HUDEP-2 (cell line): ENCODE results near the gene ITGB2.
A peak's percentile ranks its signal among the peaks of the same experiment; 100 is the strongest.

Experiments used
- DNase-seq, 76 experiments: peaks; one replicate each; lab custom pipeline; 2025; ENCODE audit not compliant: unreplicated experiment in 76 of 76; lab: John Stamatoyannopoulos, UW

Gene ITGB2

GRCh38 chr21:44911384-44912157 is 9.1 kb downstream of the ITGB2 start:
- peak in 74 of 76 experiments; percentile 31 to 99 (median 87) for DNase-seq

DNA sequence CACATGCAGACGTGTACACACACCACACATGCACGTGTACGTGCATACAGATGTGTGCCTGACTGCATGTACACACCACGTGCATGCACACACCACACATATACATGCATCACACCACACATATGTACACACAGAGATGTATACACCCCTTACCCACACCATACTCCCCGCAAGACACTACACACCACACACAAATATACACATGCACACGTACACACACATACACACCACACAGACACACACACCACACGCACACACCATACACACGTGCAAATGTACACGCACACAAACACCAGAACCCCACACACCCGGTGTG is 9.7 kb downstream of the ITGB2 start:
- no peak for DNase-seq

GRCh38 chr21:44910229-44911067 is 10.3 kb downstream of the ITGB2 start:
- no peak for DNase-seq

GRCh38 chr21:44909719-44910118 is 11.0 kb downstream of the ITGB2 start:
- no peak for DNase-seq

- DNase-seq: no peak
Measured at GRCh38 chr21:44908908-44909307, 11.8 kb downstream of the ITGB2 start.

GRCh38 chr21:44907966-44908895 is 12.5 kb downstream of the ITGB2 start:
- peak in 1 of 76 experiments; percentile 11 for DNase-seq

- DNase-seq: no peak
Measured at GRCh38 chr21:44907225-44907965, 13.3 kb downstream of the ITGB2 start.

DNA sequence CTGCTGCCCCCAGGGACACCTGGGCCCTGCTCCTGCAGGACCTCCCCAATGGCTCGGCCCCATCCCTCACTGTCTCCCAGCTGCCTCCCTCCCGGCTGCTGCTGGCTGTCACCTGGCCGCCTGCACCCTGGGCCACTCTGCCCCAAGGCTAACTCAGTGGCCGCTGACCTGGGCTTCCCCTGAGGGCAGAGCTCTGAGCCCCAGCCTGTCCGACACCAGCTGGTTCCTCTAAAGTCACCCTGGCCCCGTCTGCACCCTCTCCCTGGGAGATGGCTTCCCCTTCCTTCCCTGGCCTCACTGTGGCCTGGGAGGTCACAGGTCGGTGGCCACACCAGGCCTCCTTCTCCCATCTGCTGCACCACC is 15.0 kb downstream of the ITGB2 start:
- DNase-seq: no peak

DNA sequence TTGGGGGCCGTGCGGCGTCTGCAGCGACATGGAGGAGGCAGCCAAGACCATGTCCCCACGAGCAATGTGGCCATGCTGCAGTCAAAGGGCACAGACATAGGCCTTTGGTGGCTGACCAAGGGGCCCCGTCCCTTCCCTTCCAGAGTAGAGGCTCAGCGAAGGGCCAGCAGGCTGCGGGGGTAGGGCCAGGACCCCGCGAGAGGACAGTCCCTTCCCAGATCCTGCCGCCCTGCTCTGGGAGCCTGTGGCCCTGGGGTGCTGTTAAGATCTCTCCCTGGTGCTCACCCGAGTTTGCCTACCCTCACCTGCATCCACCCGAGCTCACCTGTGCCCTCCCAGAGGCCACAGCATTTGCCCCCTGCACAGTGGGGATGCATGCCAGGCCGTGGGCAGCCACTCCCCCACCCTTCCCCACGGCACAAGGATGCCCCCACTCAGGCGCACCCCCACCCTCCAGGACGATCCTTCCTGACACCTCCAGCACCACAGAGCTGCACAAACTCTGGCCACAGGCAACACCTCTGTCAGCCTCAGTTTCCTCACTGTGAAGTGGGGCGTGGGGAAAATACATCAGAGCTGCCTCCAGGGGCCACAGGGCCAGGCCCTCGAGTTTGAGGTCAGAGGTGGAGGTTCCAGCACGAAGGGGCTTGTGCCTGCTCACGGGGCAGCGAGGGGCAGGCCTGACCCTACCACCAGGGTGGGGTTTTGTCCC is 15.5 kb downstream of the ITGB2 start:
- no peak for DNase-seq

- no peak for DNase-seq
Measured at GRCh38 chr21:44904141-44904923, 16.4 kb downstream of the ITGB2 start.

GRCh38 chr21:44903689-44904088 is 17.0 kb downstream of the ITGB2 start:
- DNase-seq: no peak

GRCh38 chr21:44903050-44903685 is 17.5 kb downstream of the ITGB2 start:
- DNase-seq: no peak

DNA sequence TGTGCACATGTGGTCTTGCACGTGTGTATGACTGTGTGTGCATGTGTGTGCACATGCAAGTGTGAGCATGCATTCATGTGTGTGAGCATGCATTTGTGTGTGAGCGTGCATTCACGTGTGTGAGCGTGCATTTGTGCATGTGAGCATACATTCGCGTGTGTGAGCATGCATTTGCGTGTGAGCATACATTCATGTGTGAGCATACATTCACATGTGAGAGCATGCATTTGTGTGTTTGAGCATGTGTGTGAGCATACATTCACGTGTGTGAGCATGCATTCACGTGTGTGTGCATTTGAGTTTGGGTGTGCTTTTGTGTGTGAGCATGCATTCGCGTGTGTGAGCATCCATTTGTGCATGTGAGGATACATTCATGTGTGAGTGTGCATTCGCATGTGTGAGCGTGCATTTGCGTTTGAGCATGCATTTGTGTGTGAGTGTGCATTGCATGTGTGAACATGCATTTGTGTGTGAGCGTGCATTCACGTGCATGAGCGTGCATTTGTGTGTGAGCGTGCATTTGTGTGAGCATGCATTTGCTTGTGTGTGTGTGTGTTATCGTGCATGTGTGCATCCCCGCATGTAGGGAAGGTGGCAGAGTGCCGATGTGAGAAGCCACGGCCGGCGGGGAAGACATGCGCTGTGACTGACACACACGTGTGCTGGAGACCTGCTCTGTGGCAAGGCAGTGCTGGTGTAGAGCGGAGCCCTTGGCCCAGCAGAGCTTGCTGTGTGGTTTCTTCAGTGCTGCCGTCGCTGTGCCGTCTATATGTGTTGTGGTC is 18.2 kb downstream of the ITGB2 start:
- no peak for DNase-seq

DNA sequence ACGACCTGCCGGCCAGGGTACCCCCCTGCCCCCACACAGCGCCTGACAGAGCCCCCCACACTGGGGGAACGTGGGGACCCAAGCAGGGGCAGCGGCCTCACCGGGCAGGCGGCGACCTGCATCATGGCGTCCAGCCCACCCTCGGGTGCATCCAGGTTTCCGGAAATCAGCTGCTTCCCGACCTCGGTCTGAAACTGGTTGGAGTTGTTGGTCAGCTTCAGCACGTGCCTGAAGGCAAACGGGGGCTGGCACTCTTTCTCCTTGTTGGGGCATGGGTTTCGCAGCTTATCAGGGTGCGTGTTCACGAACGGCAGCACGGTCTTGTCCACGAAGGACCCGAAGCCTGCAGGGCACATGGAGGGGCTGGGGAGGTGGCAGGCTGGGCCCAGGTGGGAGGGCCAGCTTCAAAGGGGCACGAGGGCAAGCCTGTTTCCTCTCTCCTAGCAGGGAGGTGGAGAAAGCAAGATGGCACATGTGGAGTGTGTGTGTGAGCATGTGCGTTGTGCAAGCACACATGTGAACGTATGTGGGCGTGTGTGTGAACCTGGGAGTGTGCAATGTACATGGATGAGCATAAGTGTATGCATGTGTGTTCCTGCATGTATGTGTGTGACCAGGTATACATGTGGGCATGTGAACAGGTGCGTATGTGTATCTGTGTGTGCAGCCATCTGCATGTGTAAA is 19.2 kb downstream of the ITGB2 start:
- no peak for DNase-seq

- DNase-seq: no peak
Measured at GRCh38 chr21:44900559-44901251, 20.0 kb downstream of the ITGB2 start.

GRCh38 chr21:44899768-44900558 is 20.7 kb downstream of the ITGB2 start:
- no peak for DNase-seq
